Measurements from ENCODE around the gene FAM20A.
"Not testable (repeated sequence)": the region's sequence is repeated elsewhere in the genome, so short reads cannot be mapped to it uniquely, and the experiment has no call there.

The FAM20A gene

GRCh38 chr17:68518063-68518815 lies 82.9 kb downstream of the FAM20A start:
- no peak for DNase-seq (ENCODE audit: low spot score)

GRCh38 chr17:68517605-68518004 lies 83.6 kb downstream of the FAM20A start:
- not testable (repeated sequence) for DNase-seq (ENCODE audit: low spot score)

- no peak for DNase-seq (ENCODE audit: low spot score)
These were observed 84.4 kb downstream of the FAM20A start for GRCh38 chr17:68516732-68517131.

GRCh38 chr17:68514831-68515635 lies 86.1 kb downstream of the FAM20A start:
- no peak for DNase-seq (ENCODE audit: low spot score)

- no peak for DNase-seq (ENCODE audit: low spot score)
These were observed 87.2 kb downstream of the FAM20A start for GRCh38 chr17:68513932-68514331.

GRCh38 chr17:68512960-68513474 lies 88.2 kb downstream of the FAM20A start:
- no peak for DNase-seq (ENCODE audit: low spot score)

GRCh38 chr17:68512247-68512959 lies 88.8 kb downstream of the FAM20A start, which contains the start of gene PRKAR1A:
PRKAR1A (plus strand) TSS chr17:68512430; CDS start chr17:68515400, 2,970 bp downstream.
- DNase-seq (ENCODE audit: low spot score), result peak; percentile 97

- peak; percentile 86 for DNase-seq (ENCODE audit: low spot score)
These were observed 89.4 kb downstream of the FAM20A start for GRCh38 chr17:68511671-68512246.

GRCh38 chr17:68511254-68511670 lies 89.9 kb downstream of the FAM20A start:
- peak; percentile 48 for DNase-seq (ENCODE audit: low spot score)

GRCh38 chr17:68509141-68510057 lies 91.8 kb downstream of the FAM20A start:
- DNase-seq (ENCODE audit: low spot score), result no peak

GRCh38 chr17:68507576-68507975 lies 93.6 kb downstream of the FAM20A start:
- DNase-seq (ENCODE audit: low spot score), result no peak

GRCh38 chr17:68505951-68506350 lies 95.2 kb downstream of the FAM20A start:
- no peak for DNase-seq (ENCODE audit: low spot score)

GRCh38 chr17:68501074-68501473 lies 100.1 kb downstream of the FAM20A start:
- no peak for DNase-seq (ENCODE audit: low spot score)

GRCh38 chr17:68499587-68499986 lies 101.6 kb downstream of the FAM20A start:
- no peak for DNase-seq (ENCODE audit: low spot score)

GRCh38 chr17:68498479-68499326 lies 102.5 kb downstream of the FAM20A start:
- DNase-seq (ENCODE audit: low spot score), result no peak

- no peak for DNase-seq (ENCODE audit: low spot score)
These were observed 103.3 kb downstream of the FAM20A start for GRCh38 chr17:68497885-68498319.

GRCh38 chr17:68495081-68495480 lies 106.1 kb downstream of the FAM20A start:
- DNase-seq (ENCODE audit: low spot score), result no peak

- DNase-seq (ENCODE audit: low spot score), result not testable (repeated sequence)
These were observed 108.6 kb downstream of the FAM20A start for GRCh38 chr17:68492394-68493054.

All from globus pallidus (tissue), 1 donor.